GM10266 (cell line): ENCODE results near the gene RAP1GDS1.
"Not testable (repeated sequence)": the region's sequence is repeated elsewhere in the genome, so short reads cannot be mapped to it uniquely, and the experiment has no call there.

Source experiments
- DNase-seq: peaks from one replicate; pipeline ENCODE4 v3.0.0; 2012; ENCODE audit errors: extremely low spot score
- TF ChIP-seq, protein P1 (sequence below): IDR thresholded peaks from 2 replicates; pipeline ENCODE4 v1.5.1; 2012; ENCODE audit warnings: mild to moderate bottlenecking, low read depth; ENCODE audit not compliant: control insufficient read depth, insufficient read depth; ENCODE audit errors: missing control alignments

Gene RAP1GDS1

GRCh38 chr4:98434816-98435215 is 173.6 kb downstream of the RAP1GDS1 start:
- DNase-seq = no peak
- TF ChIP-seq, protein P1, sequence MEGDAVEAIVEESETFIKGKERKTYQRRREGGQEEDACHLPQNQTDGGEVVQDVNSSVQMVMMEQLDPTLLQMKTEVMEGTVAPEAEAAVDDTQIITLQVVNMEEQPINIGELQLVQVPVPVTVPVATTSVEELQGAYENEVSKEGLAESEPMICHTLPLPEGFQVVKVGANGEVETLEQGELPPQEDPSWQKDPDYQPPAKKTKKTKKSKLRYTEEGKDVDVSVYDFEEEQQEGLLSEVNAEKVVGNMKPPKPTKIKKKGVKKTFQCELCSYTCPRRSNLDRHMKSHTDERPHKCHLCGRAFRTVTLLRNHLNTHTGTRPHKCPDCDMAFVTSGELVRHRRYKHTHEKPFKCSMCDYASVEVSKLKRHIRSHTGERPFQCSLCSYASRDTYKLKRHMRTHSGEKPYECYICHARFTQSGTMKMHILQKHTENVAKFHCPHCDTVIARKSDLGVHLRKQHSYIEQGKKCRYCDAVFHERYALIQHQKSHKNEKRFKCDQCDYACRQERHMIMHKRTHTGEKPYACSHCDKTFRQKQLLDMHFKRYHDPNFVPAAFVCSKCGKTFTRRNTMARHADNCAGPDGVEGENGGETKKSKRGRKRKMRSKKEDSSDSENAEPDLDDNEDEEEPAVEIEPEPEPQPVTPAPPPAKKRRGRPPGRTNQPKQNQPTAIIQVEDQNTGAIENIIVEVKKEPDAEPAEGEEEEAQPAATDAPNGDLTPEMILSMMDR = no peak

- TF ChIP-seq, protein P1 = no peak
- DNase-seq = no peak
Observed at GRCh38 chr4:98444371-98444770, 183.2 kb downstream of the RAP1GDS1 start.

GRCh38 chr4:98446499-98447375 is 185.6 kb downstream of the RAP1GDS1 start:
- TF ChIP-seq, protein P1 = no peak
- DNase-seq = peak; percentile 35

DNA sequence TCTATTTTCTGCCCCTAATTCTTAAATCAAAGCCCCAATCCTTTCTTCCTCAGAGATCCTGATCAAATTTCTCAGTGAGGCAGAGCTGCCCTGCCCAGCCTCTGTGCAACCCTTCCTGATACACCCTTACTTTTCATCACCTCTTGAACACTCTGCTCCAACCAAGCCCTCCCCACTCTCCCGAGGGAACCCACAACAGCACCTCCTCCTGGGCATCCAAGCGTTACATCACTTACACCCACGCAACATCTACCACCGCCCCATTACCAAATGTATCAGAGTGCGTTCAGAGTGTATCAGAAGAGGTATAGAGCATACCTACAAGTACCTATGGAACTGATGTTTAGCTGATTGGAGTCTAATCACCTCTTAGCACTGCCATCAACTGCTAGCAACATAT is 186.5 kb downstream of the RAP1GDS1 start:
- DNase-seq = no peak
- TF ChIP-seq, protein P1 = no peak

- TF ChIP-seq, protein P1 = no peak
- no peak for DNase-seq
Observed at GRCh38 chr4:98448908-98449307, 187.7 kb downstream of the RAP1GDS1 start.

- no peak for DNase-seq
- TF ChIP-seq, protein P1 = no peak
Observed at GRCh38 chr4:98452091-98452490, 190.9 kb downstream of the RAP1GDS1 start.

- not testable (repeated sequence) for DNase-seq
Observed at GRCh38 chr4:98457422-98457821, 196.2 kb downstream of the RAP1GDS1 start.

GRCh38 chr4:98461121-98461865 is 200.1 kb downstream of the RAP1GDS1 start:
- not testable (repeated sequence) for DNase-seq
